OCI-LY1 (cell line): ENCODE data around the gene LHX6.

Source experiments
- H2AFZ ChIP-seq: fragments of 200-600 bp; sonication (generic), shearing (Covaris generic); 2 replicates; pipeline ENCODE4 v1.6.0; 2014; ENCODE audit warnings: antibody characterized with exemption, mild to moderate bottlenecking, low read length
- H3F3A ChIP-seq: fragments of 200-600 bp; sonication (generic), shearing (Covaris generic); 2 replicates; pipeline ENCODE4 v1.6.0; 2014; ENCODE audit warnings: mild to moderate bottlenecking, antibody characterized with exemption, low read length, moderate library complexity; ENCODE audit not compliant: insufficient read depth
- H3K27ac ChIP-seq: fragments of 200-600 bp; sonication (generic); 2 replicates; pipeline ENCODE4 v1.5.1; 2014; ENCODE audit warnings: low read length, mixed run types, mild to moderate bottlenecking, low read depth; ENCODE audit not compliant: poor library complexity, severe bottlenecking
- H3K27me3 ChIP-seq: fragments of 200-600 bp; sonication (generic); 2 replicates; pipeline ENCODE4 v1.6.0; 2014; ENCODE audit warnings: antibody characterized with exemption, mild to moderate bottlenecking, low read length, moderate library complexity; ENCODE audit not compliant: insufficient read depth
- H3K36me3 ChIP-seq: fragments of 200-600 bp; sonication (generic); 2 replicates; pipeline ENCODE4 v1.6.1; 2014; ENCODE audit warnings: mild to moderate bottlenecking, antibody characterized with exemption, low read length, moderate library complexity, mixed read lengths; ENCODE audit not compliant: insufficient read depth
- H3K4me1 ChIP-seq: fragments of 200-600 bp; sonication (generic); 2 replicates; pipeline ENCODE4 v1.5.1; 2014; ENCODE audit warnings: mild to moderate bottlenecking, low read length, moderate library complexity; ENCODE audit not compliant: insufficient read depth, severe bottlenecking
- H3K4me2 ChIP-seq: fragments of 200-600 bp; sonication (generic), shearing (Covaris generic); 2 replicates; pipeline ENCODE4 v1.6.1; 2014; ENCODE audit warnings: low read length
- H3K4me3 ChIP-seq: fragments of 200-600 bp; sonication (generic); 2 replicates; pipeline ENCODE4 v1.5.1; 2014; ENCODE audit warnings: low read length, low read depth, mild to moderate bottlenecking, mixed read lengths; ENCODE audit not compliant: poor library complexity, severe bottlenecking
- H3K79me2 ChIP-seq: fragments of 200-600 bp; shearing (Covaris generic); 2 replicates; pipeline ENCODE4 v1.6.1; 2016; ENCODE audit warnings: mixed run types, low read length, mixed read lengths; ENCODE audit not compliant: insufficient read depth
- H3K9ac ChIP-seq: fragments of 200-600 bp; sonication (generic), shearing (Covaris generic); 2 replicates; pipeline ENCODE4 v1.6.1; 2014; ENCODE audit warnings: mild to moderate bottlenecking, low read length, mixed read lengths
- H3K9me2 ChIP-seq: fragments of 200-600 bp; sonication (generic), shearing (Covaris generic); 2 replicates; pipeline ENCODE4 v1.6.1; 2014; ENCODE audit warnings: low read depth, mild to moderate bottlenecking, low read length, mixed read lengths
- H3K9me3 ChIP-seq: fragments of 200-600 bp; shearing (Covaris generic); 2 replicates; pipeline ENCODE4 v1.6.1; 2014; ENCODE audit warnings: low read length, mixed read lengths
- H4K20me1 ChIP-seq: fragments of 200-600 bp; sonication (generic), shearing (Covaris generic); 2 replicates; pipeline ENCODE4 v1.6.0; 2016; ENCODE audit warnings: mild to moderate bottlenecking, low read length; ENCODE audit not compliant: insufficient read depth
- EZH2 ChIP-seq: fragments of 200-600 bp; sonication (generic), shearing (Covaris generic); IDR thresholded peaks from 2 replicates; pipeline ENCODE4 v1.8.0; 2017; ENCODE audit warnings: borderline replicate concordance, mixed run types, mild to moderate bottlenecking, antibody characterized with exemption, low read length, moderate library complexity, mixed read lengths
- TF ChIP-seq, protein P1 (sequence below): fragments of 200-600 bp; sonication (generic), shearing (Covaris generic); IDR thresholded peaks from 2 replicates; pipeline ENCODE4 v1.5.1; 2017; ENCODE audit warnings: mild to moderate bottlenecking, antibody characterized with exemption, low read length, moderate library complexity, mixed read lengths

The LHX6 gene

DNA sequence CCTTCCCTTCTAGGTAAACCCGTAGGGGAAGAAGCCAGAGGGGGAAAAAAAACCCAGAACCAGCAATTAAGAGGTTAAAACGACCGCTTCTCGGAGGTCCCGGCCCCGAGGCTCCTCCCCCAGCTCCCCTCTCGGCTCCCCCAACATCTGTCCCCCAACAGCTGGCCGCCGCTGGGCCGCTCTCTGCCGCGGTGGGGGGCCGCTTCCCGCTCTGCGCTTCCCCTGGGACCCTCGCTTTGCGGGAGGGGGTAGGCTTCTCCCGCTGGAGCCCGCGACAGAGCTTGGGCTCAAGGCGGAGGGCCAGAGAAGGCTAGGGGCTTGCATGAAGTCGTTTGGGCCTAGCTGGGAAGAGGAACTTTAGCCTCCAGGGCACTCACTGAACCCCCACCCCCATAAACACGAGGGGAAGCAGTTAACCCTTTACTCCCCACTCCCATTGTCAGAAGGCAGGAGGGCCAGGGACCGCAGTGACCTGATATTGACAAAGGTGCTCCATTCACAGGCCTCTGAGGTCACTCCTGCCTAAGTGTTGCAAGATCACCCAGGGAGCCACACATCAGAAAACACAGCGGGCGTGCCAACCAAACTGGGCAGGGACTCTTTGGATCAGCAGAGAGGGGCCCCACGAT is 7.5 kb downstream of the LHX6 start:
- no peak overlapping the region for H3K4me3 ChIP-seq
- H3K4me2 ChIP-seq, result no peak overlapping the region
- no peak for TF ChIP-seq EZH2
- H2AFZ ChIP-seq, result no peak overlapping the region
- H3K9me2 ChIP-seq, result no peaks in the 10 kb centered on the region
- H4K20me1 ChIP-seq, result no peaks in the 10 kb centered on the region
- H3K27ac ChIP-seq, result no peak overlapping the region
- no peaks in the 10 kb centered on the region for H3F3A ChIP-seq
- H3K4me1 ChIP-seq, result no peaks in the 10 kb centered on the region
- no peaks in the 10 kb centered on the region for H3K36me3 ChIP-seq
- no peak overlapping the region for H3K9ac ChIP-seq
- no peaks in the 10 kb centered on the region for H3K79me2 ChIP-seq
- peaks cover 7% of the 10 kb centered on the region; the same call in 1 of the 2 replicates for H3K27me3 ChIP-seq
- no peaks in the 10 kb centered on the region for H3K9me3 ChIP-seq

DNA sequence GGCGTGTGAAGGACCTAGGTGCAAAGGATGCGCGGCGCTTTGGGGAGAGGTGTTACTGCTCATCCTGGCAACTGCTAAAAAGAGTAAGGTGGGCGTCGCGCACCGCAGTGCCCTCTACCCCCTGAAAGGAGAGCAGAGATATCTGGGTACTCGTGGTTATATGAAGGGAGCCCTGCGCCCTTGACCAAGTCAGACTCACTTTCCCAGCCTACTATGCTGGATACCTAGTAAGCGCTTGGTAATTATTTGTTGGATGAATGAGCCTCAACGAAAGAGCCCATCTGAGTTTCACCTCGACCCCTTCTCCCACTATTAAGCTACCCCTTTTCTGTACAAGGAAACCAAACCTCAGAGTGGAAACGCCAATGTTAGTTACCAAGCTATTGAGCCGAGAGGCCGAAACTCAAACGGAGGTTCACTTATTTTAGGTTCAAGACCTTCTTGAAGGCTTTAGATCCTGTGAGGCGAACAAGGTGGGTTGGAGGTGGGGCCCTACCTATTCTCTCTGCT is 8.0 kb downstream of the LHX6 start:
- H3K9me2 ChIP-seq, result no peaks in the 10 kb centered on the region
- no peak overlapping the region for H3K4me2 ChIP-seq
- TF ChIP-seq EZH2, result no peak
- TF ChIP-seq, protein P1, sequence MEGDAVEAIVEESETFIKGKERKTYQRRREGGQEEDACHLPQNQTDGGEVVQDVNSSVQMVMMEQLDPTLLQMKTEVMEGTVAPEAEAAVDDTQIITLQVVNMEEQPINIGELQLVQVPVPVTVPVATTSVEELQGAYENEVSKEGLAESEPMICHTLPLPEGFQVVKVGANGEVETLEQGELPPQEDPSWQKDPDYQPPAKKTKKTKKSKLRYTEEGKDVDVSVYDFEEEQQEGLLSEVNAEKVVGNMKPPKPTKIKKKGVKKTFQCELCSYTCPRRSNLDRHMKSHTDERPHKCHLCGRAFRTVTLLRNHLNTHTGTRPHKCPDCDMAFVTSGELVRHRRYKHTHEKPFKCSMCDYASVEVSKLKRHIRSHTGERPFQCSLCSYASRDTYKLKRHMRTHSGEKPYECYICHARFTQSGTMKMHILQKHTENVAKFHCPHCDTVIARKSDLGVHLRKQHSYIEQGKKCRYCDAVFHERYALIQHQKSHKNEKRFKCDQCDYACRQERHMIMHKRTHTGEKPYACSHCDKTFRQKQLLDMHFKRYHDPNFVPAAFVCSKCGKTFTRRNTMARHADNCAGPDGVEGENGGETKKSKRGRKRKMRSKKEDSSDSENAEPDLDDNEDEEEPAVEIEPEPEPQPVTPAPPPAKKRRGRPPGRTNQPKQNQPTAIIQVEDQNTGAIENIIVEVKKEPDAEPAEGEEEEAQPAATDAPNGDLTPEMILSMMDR, result no peak
- H3K4me3 ChIP-seq, result no peak overlapping the region
- H3K4me1 ChIP-seq, result no peaks in the 10 kb centered on the region
- H4K20me1 ChIP-seq, result no peaks in the 10 kb centered on the region
- no peaks in the 10 kb centered on the region for H3K9me3 ChIP-seq
- H3F3A ChIP-seq, result no peaks in the 10 kb centered on the region
- no peak overlapping the region for H3K9ac ChIP-seq
- H3K27ac ChIP-seq, result no peak overlapping the region
- H3K79me2 ChIP-seq, result no peaks in the 10 kb centered on the region
- no peak overlapping the region for H2AFZ ChIP-seq
- no peaks in the 10 kb centered on the region for H3K36me3 ChIP-seq
- peaks cover 7% of the 10 kb centered on the region; the same call in 1 of the 2 replicates for H3K27me3 ChIP-seq

DNA sequence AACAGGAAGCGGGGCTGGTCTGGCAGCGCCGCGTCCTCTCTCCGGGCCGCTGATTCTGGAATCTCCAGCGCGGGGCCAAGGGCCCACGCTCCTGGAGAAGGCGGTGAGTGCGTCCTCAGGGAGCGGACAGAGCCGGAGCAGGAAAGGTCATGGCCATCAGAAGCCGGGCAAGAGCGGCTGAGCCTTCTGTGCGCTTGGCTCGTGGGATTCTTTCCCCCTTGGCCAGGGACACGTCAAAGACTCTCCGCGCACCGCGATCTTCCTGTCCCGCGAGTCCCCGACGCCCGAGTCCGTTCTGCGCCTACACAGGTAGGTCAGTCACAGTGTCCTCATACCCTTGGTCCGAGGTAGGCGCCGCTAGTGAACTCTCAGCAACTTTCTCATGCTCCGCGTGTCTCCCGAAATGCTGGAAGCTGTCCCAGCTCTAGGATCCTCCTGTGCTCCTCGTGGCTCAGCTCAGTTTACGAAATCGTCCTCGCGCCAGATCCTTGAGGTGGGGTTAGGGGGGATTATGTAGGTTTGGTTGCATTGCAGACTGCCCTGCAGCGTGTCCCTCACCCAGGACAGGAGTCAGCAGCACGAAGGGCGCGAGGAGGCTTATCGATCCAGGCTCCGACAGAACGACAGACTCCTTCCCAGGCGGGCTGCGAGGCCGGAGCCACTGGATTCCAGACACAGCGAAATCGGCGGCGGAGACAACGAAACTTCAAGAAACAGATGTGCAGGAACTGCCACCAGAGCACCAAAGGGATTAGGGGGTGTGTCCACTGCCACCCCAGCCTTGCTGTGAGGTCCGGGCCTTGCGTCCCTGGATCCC is 8.7 kb downstream of the LHX6 start:
- Histone ChIP-seq H3K4me3 (no peak overlapping the region), H3K9me2 (no peaks in the 10 kb centered on the region), H3K27me3 (peaks cover 7% of the 10 kb centered on the region; the same call in 1 of the 2 replicates), H3K27ac (no peak overlapping the region), H3F3A (no peaks in the 10 kb centered on the region), H3K36me3 (no peaks in the 10 kb centered on the region), H3K79me2 (no peaks in the 10 kb centered on the region), H3K4me1 (no peaks in the 10 kb centered on the region), H3K4me2 (no peak overlapping the region), H3K9ac (no peak overlapping the region), H3K9me3 (no peaks in the 10 kb centered on the region), H2AFZ (no peak overlapping the region), H4K20me1 (no peaks in the 10 kb centered on the region)
- TF ChIP-seq, protein P1, result no peak
- no peak for TF ChIP-seq EZH2
